ENCODE measurements around the gene C10orf143. TPM values are rescaled to one million over a fixed set of nuclear protein-coding genes. Genes with fewer than 3 reads are reported as not detected.

C10orf143 gene
- polyA plus RNA-seq, 2 of the 4 experiments (the other 2 are of a cell fraction) = 1.2 to 1.6 TPM

DNA sequence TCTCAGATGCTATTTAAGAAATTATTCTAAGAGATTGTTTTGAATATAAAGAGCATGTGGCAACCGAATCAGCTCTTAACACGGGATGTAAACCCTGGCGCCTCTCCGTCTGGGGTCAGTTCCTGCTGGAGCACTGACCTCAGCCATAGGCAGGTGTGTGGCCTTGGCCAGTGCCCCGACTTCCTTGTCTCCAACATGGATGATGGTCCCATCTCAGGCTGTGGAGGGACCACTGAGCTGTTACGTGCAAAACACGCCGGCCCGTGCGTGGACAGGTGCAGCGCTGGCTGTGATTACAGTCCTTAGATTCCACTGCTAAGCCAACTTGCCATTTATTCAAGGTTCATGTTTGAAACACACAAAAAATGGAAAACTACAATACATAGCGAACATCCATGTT is 59.9 kb downstream of the C10orf143 start:
- Histone ChIP-seq H3K9me3 (peaks cover 12% of the 10 kb centered on the region; the same call in 2 of the 3 replicates), H3K4me1 (no peaks in the 10 kb centered on the region), H3K4me3 (no peak overlapping the region), H3K27ac (no peak overlapping the region), H3K4me2 (no peak overlapping the region)
- TF ChIP-seq FOXS1 (CRISPR knock-in tag; IDR thresholded peaks at IDR 0.05) = no peak
- no peak for TF ChIP-seq SMC3 (IDR thresholded peaks at IDR 0.05)
- TF ChIP-seq HOXB5 (CRISPR knock-in tag; IDR thresholded peaks at IDR 0.05) = no peak
- TF ChIP-seq RFX5 (IDR thresholded peaks at IDR 0.05) = no peak
- no peak for TF ChIP-seq ZNF302 (CRISPR knock-in tag; IDR thresholded peaks at IDR 0.05)
- TF ChIP-seq, protein P1, sequence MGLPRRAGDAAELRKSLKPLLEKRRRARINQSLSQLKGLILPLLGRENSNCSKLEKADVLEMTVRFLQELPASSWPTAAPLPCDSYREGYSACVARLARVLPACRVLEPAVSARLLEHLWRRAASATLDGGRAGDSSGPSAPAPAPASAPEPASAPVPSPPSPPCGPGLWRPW (IDR thresholded peaks at IDR 0.05) = no peak
- TF ChIP-seq, protein P2, sequence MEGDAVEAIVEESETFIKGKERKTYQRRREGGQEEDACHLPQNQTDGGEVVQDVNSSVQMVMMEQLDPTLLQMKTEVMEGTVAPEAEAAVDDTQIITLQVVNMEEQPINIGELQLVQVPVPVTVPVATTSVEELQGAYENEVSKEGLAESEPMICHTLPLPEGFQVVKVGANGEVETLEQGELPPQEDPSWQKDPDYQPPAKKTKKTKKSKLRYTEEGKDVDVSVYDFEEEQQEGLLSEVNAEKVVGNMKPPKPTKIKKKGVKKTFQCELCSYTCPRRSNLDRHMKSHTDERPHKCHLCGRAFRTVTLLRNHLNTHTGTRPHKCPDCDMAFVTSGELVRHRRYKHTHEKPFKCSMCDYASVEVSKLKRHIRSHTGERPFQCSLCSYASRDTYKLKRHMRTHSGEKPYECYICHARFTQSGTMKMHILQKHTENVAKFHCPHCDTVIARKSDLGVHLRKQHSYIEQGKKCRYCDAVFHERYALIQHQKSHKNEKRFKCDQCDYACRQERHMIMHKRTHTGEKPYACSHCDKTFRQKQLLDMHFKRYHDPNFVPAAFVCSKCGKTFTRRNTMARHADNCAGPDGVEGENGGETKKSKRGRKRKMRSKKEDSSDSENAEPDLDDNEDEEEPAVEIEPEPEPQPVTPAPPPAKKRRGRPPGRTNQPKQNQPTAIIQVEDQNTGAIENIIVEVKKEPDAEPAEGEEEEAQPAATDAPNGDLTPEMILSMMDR (IDR thresholded peaks at IDR 0.05) = no peak
- TF ChIP-seq JUNB (IDR thresholded peaks at IDR 0.05) = no peak
- no peak for TF ChIP-seq EP300 (IDR thresholded peaks at IDR 0.05)
- no peak for TF ChIP-seq FOSB (CRISPR knock-in tag; IDR thresholded peaks at IDR 0.05)
- TF ChIP-seq EHF (CRISPR knock-in tag; IDR thresholded peaks at IDR 0.05) = no peak
- TF ChIP-seq MYC (IDR thresholded peaks at IDR 0.05; ENCODE audit: borderline replicate concordance, low read length) = no peak
- TF ChIP-seq HEYL (CRISPR knock-in tag; IDR thresholded peaks at IDR 0.05) = no peak
- TF ChIP-seq MAFK (IDR thresholded peaks at IDR 0.05; ENCODE audit: partially characterized antibody) = no peak
- no peak for TF ChIP-seq ZFP36 (IDR thresholded peaks at IDR 0.05; ENCODE audit: borderline replicate concordance, partially characterized antibody)
- TF ChIP-seq ZC3H11A (IDR thresholded peaks at IDR 0.05) = no peak
- TF ChIP-seq RNF2 (IDR thresholded peaks at IDR 0.05; ENCODE audit: borderline replicate concordance, low read depth) = no peak
- no peak for TF ChIP-seq NPAS2 (CRISPR knock-in tag; IDR thresholded peaks at IDR 0.05; ENCODE audit: borderline replicate concordance)
- FAIRE-seq (no peak), ATAC-seq (no peak), DNase-seq (ENCODE audit: low read depth in 1 of 2, low spot score in 1 of 2) (no peak)
- ChIA-PET POLR2A (no interaction called here), CTCF (no interaction called here)
- 64% methylated on average over 12 of the region's 12 CpGs for WGBS (ENCODE audit: missing lambda C conversion rate)

DNA sequence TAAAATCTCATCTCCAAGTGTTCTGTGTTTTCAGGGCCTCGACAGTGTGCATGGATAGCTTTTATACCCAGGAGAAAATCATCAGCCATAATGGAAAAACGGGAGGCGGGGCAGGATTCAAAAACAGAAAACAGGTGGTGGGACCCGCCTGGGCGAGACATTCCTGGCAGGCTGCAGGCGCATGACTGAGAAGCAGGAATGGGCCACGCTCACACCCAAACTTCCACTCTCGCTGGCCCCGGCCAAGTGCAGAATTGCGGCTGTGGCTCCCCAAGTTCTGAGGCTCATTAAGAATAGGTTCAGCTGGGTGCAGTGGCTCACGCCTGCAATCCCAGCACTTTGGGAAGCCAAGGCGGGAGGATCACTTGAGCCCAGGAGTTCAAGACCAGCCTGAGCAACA is 60.6 kb downstream of the C10orf143 start:
- H3K4me3 ChIP-seq = no peak overlapping the region
- FAIRE-seq = no peak
- ChIA-PET POLR2A (no interaction called here), CTCF (interaction anchor here (0.6 kb wide), 1 partner anchor 297 kb away, joined by 4 read pairs; no protein-coding TSS in a partner anchor)
- ATAC-seq = no peak
- H3K4me1 ChIP-seq = no peaks in the 10 kb centered on the region
- H3K9me3 ChIP-seq = peaks cover 12% of the 10 kb centered on the region; the same call in 2 of the 3 replicates
- no peak overlapping the region for H3K27ac ChIP-seq
- 26% methylated on average over 12 of the region's 12 CpGs for WGBS (ENCODE audit: missing lambda C conversion rate)
- no peak for TF ChIP-seq FOSB (CRISPR knock-in tag; IDR thresholded peaks at IDR 0.05)
- no peak for TF ChIP-seq FOSL2 (IDR thresholded peaks at IDR 0.05)
- TF ChIP-seq FOSL2 (CRISPR knock-in tag; IDR thresholded peaks at IDR 0.05) = no peak
- TF ChIP-seq, protein P3, sequence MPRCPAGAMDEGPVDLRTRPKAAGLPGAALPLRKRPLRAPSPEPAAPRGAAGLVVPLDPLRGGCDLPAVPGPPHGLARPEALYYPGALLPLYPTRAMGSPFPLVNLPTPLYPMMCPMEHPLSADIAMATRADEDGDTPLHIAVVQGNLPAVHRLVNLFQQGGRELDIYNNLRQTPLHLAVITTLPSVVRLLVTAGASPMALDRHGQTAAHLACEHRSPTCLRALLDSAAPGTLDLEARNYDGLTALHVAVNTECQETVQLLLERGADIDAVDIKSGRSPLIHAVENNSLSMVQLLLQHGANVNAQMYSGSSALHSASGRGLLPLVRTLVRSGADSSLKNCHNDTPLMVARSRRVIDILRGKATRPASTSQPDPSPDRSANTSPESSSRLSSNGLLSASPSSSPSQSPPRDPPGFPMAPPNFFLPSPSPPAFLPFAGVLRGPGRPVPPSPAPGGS (IDR thresholded peaks at IDR 0.05) = no peak
- no peak for TF ChIP-seq CBX8 (IDR thresholded peaks at IDR 0.05)
- TF ChIP-seq HEYL (CRISPR knock-in tag; IDR thresholded peaks at IDR 0.05) = no peak
- TF ChIP-seq, protein P4, sequence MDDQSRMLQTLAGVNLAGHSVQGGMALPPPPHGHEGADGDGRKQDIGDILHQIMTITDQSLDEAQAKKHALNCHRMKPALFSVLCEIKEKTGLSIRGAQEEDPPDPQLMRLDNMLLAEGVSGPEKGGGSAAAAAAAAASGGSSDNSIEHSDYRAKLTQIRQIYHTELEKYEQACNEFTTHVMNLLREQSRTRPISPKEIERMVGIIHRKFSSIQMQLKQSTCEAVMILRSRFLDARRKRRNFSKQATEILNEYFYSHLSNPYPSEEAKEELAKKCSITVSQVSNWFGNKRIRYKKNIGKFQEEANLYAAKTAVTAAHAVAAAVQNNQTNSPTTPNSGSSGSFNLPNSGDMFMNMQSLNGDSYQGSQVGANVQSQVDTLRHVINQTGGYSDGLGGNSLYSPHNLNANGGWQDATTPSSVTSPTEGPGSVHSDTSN (IDR thresholded peaks at IDR 0.05) = no peak
- no peak for TF ChIP-seq SMC3 (IDR thresholded peaks at IDR 0.05)
- H3K4me2 ChIP-seq = no peak overlapping the region
- DNase-seq (ENCODE audit: low read depth in 1 of 2, low spot score in 1 of 2) = no peak
